Measurements from ENCODE around the gene C1orf174.

C1orf174 gene

DNA sequence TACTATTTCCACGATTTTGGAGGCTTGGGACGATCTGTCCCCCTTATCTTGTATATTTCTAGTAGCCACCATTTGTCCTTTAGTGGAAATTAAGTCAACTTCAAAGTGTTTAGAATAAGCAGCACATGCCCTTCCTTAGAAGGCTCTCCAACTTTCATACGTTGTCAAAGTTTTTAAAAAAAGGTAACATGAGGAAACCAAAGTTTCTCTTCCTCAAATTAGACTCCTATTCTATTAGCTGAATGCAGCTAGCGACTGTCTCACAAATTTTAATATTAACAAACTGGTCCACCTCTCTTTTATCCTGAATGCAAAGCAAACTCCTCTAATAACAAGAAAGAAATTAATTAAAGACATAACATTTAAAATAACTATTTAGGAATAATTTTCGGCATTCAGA lies 6.9 kb downstream of the C1orf174 start:
- no peak for DNase-seq

DNA sequence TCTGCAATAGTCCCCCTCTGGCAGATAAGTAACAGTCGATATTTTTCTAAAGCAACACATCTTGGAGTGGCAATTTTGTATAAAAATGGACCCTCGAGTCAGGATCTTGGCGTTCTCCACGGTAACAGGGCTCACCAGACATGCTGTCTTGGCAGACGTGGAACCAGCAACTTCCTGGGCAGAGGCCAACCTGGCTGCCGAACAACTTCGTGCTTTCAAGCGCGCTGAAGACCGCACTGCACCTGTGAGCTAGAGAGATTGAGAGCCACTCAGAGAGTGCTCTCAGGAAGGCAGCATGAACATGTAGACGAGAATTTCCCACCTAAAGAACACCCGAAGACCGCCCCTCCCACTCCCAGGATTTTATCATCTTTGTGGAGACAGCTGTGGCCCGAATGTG lies 7.3 kb downstream of the C1orf174 start:
- no peak for DNase-seq

- no peak for DNase-seq
Observed at GRCh38 chr1:3891329-3891865, 8.7 kb downstream of the C1orf174 start.

DNA sequence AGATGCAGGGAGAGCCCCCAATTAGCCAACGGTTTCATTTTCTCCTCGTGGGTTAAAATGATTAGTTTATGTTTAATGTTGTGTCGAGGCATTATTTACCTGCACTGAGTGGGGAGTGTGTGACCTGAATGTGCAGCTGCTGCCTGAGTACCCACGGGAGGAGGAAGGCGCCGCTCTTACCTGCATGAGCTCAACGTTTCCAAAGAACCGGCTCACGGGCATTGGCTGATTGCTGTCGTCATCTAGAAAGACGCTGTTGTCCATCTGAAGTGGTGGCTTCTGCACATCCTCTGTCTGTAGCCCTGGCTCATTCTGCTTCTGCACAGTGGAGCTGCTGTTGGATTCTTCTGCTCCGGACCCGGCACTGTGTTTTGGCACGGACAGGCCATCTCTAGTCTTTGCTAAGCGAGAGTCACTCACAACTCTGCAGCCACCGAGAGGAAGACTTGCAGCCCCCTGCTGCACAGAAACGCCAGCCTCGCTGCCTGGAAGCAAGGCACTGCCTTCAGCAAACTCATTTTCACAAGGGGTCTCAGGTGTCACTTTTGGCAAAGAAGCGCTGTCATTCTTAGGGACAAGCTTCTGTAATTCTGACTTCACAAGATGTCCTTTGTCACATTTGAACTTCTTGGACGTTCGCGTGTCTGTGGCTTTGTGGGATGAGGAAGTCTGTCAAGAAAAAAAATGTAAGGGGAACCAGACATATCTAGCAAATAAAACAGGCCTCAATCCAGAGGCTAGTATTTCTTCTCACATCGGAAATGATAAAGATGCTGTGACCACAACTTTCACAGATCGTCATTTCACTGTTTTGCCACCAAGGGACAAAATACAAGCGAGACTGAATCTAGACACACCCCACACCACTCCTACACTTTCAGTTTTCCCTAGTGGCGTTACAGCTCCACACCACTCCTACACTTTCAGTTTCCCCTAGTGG lies 9.4 kb downstream of the C1orf174 start:
- no peak for DNase-seq

- no peak for DNase-seq
Observed at GRCh38 chr1:3889936-3890335, 10.1 kb downstream of the C1orf174 start.

DNA sequence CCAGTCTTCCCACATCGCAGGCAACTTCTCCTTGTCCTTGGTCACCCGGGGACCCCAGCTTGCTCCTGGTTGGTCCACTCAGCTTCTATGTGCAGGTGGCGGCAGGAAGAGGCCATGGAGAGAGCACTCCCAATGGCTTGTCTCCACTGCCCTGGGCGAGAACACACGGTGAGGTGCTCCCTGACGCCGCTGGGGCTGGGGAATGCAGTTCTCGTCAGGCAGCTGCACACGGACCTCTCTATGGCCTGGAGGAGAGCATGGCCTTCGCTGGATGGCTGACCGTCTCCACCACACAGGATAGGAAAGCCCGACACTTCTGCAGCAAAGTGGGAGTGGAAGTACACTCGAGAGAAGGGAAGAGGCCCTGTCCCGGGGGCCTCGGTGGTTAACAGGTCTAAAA lies 11.8 kb downstream of the C1orf174 start:
- no peak for DNase-seq

DNA sequence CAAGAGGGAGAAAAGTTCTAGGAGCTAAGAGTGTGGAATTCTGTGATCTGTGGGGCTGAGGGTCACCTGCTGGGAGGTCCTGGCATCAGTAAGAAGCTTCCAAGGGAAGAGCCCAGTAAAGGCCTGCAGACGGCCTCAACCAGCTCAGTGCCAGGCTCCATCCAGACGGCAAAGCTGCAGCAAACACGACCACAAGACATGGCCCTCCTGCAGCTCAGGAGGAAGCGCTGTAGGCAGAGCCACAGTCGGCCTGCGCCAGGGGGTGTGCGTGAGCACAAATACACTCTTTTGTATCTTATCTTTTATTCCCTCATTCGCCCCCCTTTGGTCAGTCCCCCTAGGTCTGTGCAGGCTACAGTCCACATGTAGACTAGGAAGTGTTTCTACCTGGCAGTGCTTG lies 13.4 kb downstream of the C1orf174 start:
- DNase-seq = no peak

GRCh38 chr1:3886106-3886670 lies 13.9 kb downstream of the C1orf174 start:
- no peak for DNase-seq

- no peak for DNase-seq
Observed at GRCh38 chr1:3885611-3886010, 14.5 kb downstream of the C1orf174 start.

DNA sequence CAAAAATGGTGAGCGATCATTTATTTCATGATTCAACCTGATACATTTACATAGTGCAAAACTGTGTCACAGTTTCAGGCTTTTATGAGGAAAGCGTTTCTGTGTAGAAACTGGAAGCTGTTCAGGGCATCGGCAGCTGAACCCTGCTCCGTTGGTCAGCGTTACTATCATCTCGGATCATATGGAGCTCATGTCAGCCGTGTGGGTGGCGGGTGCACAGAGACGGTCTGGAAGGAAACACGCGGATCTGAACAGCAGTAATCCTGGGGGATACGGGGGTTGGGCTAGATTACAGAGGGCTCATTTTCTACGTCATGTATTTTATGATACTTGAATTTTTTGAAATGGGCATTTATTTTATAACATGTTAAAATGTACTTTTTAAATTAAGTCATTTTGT lies 15.1 kb downstream of the C1orf174 start:
- no peak for DNase-seq

GRCh38 chr1:3883194-3883925 lies 16.7 kb downstream of the C1orf174 start:
- DNase-seq = no peak

DNA sequence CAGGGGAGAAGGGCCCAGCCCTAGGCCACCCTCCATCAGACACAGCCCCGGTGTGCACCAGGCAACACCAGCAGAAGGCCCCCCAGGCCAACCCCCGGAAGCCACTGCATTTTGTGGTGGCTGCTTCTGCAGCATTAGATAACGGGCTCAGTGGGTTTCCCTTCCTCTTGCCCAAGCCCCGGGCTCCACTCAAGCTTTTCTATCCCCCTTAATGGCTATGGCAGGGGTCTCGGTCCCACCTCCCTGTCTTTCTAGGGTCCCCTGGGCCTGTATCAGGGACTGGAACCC lies 18.9 kb downstream of the C1orf174 start:
- no peak for DNase-seq

- DNase-seq = no peak
Observed at GRCh38 chr1:3880429-3881192, 19.5 kb downstream of the C1orf174 start.

DNA sequence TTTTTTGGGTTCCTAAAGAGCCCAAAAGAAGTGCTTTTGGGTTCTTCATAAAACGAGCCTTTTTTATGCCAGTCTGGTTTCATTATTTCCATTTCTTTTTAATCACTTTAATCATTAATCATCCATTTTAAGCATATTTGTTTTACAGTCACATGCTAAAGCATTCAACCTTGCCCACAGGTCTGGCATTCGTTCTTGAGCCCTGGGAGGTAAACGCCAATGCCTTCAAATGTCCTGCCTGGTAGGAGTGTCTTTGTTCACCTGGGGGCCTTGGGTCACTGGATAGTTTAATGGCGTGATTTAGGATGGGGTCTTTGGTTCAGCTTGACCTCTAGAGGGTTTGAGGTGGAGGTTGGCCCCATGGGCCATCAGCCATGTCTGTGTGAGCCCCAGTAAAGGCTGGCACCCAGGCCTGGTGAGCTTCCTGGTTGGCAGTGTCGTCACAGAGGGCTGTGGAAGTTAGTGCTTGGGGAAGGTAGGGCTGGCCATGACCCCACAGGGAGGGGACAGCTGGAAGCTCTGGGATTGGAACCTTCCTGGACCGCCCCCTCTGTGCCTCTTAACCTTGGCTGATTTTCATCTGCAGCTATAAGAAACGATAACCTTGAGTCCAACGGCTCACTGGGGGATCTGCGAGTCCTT lies 20.2 kb downstream of the C1orf174 start:
- DNase-seq = no peak

DNA sequence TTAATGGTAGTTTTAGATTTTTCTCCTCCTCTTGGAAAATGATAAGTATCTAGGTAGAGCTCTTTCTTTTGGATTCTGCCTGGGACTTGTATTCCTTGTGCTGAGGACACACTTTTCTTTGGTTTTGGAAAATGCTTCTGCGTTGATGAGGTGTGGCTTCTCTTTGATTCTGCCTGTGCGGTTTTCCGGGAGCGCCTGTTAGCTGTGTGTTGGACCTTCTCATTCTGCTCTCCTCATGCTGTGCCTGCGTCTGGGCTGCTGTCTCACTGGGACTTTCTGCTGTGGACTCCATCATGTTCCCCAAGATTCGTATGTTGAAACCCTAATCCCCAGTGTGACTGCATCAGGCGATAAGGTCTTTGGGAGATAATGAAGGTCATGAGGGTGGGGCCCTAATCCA lies 21.0 kb downstream of the C1orf174 start:
- no peak for DNase-seq

- DNase-seq = no peak
Observed at GRCh38 chr1:3876716-3877115, 23.4 kb downstream of the C1orf174 start.

- DNase-seq = no peak
Observed at GRCh38 chr1:3874736-3875135, 25.3 kb downstream of the C1orf174 start.

DNA sequence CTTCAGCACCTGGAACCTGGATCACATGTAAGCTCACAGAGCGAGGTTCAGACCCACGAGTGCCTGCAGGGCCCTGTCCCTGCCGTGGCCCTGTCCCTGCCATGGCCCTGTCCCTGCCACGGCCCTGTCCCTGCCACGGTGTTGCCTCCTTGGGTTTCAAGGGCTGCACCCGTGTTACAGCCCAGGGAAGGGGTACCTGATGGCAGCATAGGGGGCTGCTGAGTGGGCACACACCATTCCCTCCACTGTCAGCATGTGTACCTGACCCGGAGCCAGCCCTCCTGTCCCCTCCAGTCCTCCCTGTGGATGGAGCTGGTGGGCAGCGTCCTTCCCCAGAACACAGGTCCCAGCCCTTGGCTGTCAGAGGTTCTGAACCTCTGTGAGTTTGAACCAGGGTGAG lies 27.5 kb downstream of the C1orf174 start:
- no peak for DNase-seq

- no peak for DNase-seq
Observed at GRCh38 chr1:3871451-3871805, 28.6 kb downstream of the C1orf174 start.

DNA sequence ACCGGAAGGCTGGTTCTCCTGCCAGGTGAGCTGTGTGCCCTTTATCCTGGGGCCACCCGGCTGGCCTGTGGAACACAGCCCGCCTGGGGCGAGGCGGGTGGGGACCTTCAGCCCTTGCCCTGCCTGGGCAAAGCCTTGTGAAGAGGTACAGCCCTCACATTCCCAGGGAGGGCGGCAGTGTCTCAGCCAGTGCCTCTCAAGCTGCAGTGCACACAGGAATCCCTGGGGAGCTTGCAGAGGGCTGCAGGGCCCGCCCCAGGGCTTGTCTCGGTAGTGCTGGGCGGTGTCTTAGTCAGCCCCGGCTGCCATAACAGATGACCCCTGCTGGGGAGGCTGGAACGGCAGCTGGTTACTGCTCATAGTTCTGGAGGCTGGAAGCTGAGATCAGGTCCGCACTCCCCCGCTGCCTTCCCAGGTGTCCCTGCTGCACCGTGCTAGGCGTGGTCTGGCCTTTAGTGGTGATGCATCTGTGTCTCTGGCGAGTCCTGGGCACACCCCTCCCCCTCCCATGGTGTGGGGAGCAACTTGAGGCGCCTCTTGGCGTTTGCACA lies 30.2 kb downstream of the C1orf174 start:
- DNase-seq = peak in 1 of 3 experiments; percentile 91

- no peak for DNase-seq
Observed at GRCh38 chr1:3868464-3869006, 31.5 kb downstream of the C1orf174 start.

DNA sequence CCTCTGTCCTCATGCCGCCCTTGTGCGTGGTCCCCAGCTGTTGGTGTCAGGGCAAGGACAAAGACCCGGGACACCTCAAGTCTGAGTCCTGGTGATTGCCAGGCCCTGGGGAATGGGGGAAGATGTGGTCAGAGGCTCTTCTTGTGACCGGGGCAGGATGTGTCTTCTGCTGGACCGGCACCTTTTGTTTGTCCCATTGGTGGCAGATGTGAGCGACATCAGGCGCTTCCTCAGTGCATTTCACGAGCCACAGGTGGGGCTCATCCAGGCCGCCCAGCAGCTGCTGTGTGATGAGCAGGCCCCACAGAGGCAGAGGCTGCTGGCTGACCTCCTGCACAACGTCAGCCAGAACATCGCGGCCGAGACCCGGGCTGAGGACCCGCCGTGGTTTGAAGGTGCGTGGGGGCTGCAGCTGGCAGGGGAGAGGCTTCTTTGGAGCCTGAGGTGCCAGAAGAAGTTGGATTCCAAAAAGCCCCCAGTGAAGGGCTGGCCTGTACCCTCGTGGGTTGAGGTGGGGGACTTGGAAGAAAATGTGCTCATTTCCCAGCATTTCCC lies 34.4 kb downstream of the C1orf174 start:
- DNase-seq = no peak
